Measurements from ENCODE around the gene COPZ1. TPM values are rescaled to one million over a fixed set of nuclear protein-coding genes. Genes with fewer than 3 reads are reported as not detected.
"Not testable (repeated sequence)": the region's sequence is repeated elsewhere in the genome, so short reads cannot be mapped to it uniquely, and the experiment has no call there.

Gene COPZ1
- total RNA-seq, 1 donor from 2014 or later, result 89.5 TPM

DNA sequence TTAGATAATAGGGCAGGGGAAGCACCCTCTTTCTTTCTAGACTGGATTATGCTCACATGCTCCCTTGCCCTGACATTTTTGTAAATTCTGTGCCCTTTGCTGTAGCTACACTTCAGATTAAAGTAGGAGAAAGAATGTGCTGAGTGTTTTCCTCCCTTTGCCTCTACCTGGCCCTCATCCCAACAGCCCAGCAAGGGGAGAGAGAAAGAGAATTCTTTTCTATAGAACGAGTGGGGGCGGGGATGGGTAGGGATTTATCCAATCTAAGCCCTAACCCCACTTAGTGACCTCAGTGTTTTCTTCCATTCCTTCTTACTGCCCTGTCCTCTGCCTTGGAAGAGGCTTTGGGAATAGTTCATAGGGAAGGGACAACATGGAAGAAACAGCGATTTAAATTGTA is 25.8 kb downstream of the COPZ1 start:
- no peaks in the 10 kb centered on the region for H3K27me3 ChIP-seq (ENCODE audit: control insufficient read depth, insufficient read depth, low read length)
- TF ChIP-seq, protein P1, sequence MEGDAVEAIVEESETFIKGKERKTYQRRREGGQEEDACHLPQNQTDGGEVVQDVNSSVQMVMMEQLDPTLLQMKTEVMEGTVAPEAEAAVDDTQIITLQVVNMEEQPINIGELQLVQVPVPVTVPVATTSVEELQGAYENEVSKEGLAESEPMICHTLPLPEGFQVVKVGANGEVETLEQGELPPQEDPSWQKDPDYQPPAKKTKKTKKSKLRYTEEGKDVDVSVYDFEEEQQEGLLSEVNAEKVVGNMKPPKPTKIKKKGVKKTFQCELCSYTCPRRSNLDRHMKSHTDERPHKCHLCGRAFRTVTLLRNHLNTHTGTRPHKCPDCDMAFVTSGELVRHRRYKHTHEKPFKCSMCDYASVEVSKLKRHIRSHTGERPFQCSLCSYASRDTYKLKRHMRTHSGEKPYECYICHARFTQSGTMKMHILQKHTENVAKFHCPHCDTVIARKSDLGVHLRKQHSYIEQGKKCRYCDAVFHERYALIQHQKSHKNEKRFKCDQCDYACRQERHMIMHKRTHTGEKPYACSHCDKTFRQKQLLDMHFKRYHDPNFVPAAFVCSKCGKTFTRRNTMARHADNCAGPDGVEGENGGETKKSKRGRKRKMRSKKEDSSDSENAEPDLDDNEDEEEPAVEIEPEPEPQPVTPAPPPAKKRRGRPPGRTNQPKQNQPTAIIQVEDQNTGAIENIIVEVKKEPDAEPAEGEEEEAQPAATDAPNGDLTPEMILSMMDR (IDR thresholded peaks at IDR 0.05; ENCODE audit: insufficient read depth, low read length, severe bottlenecking), result no peak
- H3K4me3 ChIP-seq (ENCODE audit: low read depth, low read length), result no peak overlapping the region
- H3K36me3 ChIP-seq (ENCODE audit: control insufficient read depth, insufficient read depth, low read length), result peaks cover 19% of the 10 kb centered on the region
- DNase-seq (ENCODE audit: low read depth) (no peak), FAIRE-seq (no peak)

GRCh38 chr12:54351341-54351740 is 26.4 kb downstream of the COPZ1 start:
- no peak for FAIRE-seq
- H3K36me3 ChIP-seq (ENCODE audit: control insufficient read depth, insufficient read depth, low read length), result peaks cover 19% of the 10 kb centered on the region
- TF ChIP-seq, protein P1 (IDR thresholded peaks at IDR 0.05; ENCODE audit: insufficient read depth, low read length, severe bottlenecking), result no peak

GRCh38 chr12:54352022-54352531 is 27.1 kb downstream of the COPZ1 start:
- Histone ChIP-seq H3K27me3 (ENCODE audit: control insufficient read depth, insufficient read depth, low read length) (no peaks in the 10 kb centered on the region), H3K4me3 (ENCODE audit: low read depth, low read length) (no peak overlapping the region), H3K36me3 (ENCODE audit: control insufficient read depth, insufficient read depth, low read length) (peaks cover 15% of the 10 kb centered on the region)
- TF ChIP-seq, protein P1 (IDR thresholded peaks at IDR 0.05; ENCODE audit: insufficient read depth, low read length, severe bottlenecking), result no peak
- no peak for DNase-seq (ENCODE audit: low read depth)
- FAIRE-seq, result no peak

More at GRCh38 chr12:54351341-54351740, 26.4 kb downstream of the COPZ1 start:
- H3K4me3 ChIP-seq (ENCODE audit: low read depth, low read length), result no peak overlapping the region
- no peaks in the 10 kb centered on the region for H3K27me3 ChIP-seq (ENCODE audit: control insufficient read depth, insufficient read depth, low read length)
- no peak for DNase-seq (ENCODE audit: low read depth)

DNA sequence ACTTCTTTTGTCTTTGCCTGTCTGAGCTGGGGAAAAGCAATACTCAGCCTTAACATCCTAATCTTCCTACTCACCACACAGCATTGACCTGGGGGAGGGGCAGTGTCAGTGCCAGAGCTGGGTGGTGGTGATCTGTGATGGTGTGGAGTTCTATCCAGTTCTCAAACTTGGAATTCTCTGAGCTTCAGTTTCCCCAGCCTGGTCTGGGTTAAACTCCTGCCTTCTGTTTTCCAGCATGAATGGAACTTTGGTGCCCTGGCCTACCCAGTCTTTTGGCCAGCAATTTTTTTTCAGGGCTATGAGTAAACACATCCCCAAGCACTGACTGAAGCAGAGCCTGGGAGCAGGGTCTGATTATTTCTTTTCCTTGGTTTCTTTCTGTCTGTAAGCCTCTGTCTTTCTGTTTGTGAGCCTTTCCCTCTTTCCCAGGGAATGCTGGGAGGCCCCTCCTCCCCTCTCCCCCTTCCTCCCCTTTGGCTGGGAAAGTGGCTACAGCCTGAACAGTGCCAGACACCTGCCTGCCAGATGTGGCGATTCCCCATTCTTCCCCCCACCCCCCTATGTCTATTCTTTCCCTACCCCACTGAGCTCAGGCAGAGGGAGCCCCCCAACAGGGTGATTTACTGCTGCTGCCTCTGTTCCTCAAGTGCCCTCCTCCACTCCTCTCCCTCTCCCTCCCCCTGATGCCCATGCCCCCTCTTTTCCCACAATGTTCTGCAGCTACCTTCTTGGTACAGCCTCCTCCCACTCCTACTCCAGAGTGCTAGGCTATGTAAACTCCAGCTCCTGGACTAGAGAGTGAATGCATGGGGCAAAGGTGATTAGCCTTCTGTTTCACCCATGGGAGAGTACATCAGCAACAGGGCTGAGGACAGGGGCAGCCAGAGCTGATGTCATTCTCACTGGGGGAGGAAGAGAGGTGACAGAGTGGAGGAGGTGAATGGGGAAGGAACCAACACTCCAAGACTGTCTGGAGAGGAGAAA is 28.3 kb downstream of the COPZ1 start:
- TF ChIP-seq, protein P1 (IDR thresholded peaks at IDR 0.05; ENCODE audit: insufficient read depth, low read length, severe bottlenecking), result no peak
- no peaks in the 10 kb centered on the region for H3K27me3 ChIP-seq (ENCODE audit: control insufficient read depth, insufficient read depth, low read length)
- DNase-seq (ENCODE audit: low read depth), result no peak
- H3K36me3 ChIP-seq (ENCODE audit: control insufficient read depth, insufficient read depth, low read length), result peaks cover 9% of the 10 kb centered on the region
- no peak for FAIRE-seq
- H3K4me3 ChIP-seq (ENCODE audit: low read depth, low read length), result no peak overlapping the region

- FAIRE-seq; H3K27me3 ChIP-seq (ENCODE audit: control insufficient read depth, insufficient read depth, low read length); DNase-seq (ENCODE audit: low read depth); H3K36me3 ChIP-seq (ENCODE audit: control insufficient read depth, insufficient read depth, low read length); H3K4me3 ChIP-seq (ENCODE audit: low read depth, low read length): not testable (repeated sequence)
Measured at GRCh38 chr12:54354271-54354670, 29.3 kb downstream of the COPZ1 start.

DNA sequence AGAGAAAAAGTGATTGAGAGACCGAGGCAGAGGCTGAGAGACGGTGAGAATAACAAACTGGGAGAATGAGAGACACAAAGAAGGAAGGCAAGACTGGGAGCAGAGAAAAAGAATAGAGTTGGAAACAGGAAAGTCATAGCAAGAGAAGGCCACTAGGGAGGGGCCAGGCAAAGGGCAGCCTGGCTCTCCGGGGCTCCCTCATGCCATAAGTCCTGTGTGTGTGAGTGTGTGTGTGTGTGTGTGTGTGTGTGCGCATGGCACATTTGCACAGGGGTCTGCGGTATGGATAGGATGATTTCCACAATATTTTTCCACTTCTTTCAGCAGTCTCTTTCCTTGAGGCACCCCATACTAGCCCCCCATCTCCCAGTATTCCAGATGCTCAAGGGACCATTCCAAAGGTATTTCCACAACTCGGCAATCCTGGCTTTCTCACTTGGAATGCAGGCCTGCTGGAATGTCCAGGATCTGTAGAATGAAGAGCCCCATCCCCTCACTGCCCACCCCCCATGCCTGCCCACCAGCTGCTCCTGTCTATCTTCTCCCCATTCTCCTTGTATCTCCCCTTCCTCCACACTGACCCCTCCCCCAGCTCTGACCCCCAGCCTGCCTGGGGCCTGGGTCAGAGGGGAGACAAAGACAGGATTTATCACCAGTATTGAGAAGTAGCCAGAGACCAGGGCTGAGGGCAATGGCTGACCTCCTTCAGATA is 30.3 kb downstream of the COPZ1 start:
- DNase-seq (ENCODE audit: low read depth) (no peak), FAIRE-seq (no peak)
- TF ChIP-seq, protein P1 (IDR thresholded peaks at IDR 0.05; ENCODE audit: insufficient read depth, low read length, severe bottlenecking), result no peak
- Histone ChIP-seq H3K36me3 (ENCODE audit: control insufficient read depth, insufficient read depth, low read length) (no peaks in the 10 kb centered on the region), H3K4me3 (ENCODE audit: low read depth, low read length) (no peak overlapping the region), H3K27me3 (ENCODE audit: control insufficient read depth, insufficient read depth, low read length) (no peaks in the 10 kb centered on the region)
